Measurements from ENCODE around the gene PALLD.

PALLD gene

GRCh38 chr4:168843635-168844034 is 346.8 kb downstream of the PALLD start:
- Histone ChIP-seq H3K36me3 (replicated peaks; ENCODE audit: insufficient read depth, low read length) (no peaks in the 10 kb centered on the region), H3K4me2 (ENCODE audit: low read depth, low read length) (no peak overlapping the region), H3K27me3 (replicated peaks; ENCODE audit: insufficient read depth, low read length) (no peaks in the 10 kb centered on the region), H3K9ac (ENCODE audit: low read length) (no peak overlapping the region), H4K20me1 (ENCODE audit: insufficient read depth, low read length) (no peaks in the 10 kb centered on the region), H3K9me3 (replicated peaks; ENCODE audit: insufficient read depth, low read length) (no peaks in the 10 kb centered on the region), H2AFZ (ENCODE audit: low read length) (no peak overlapping the region), H3K27ac (ENCODE audit: low read length) (no peak overlapping the region), H3K9me2 (replicated peaks; ENCODE audit: insufficient read depth, low read length) (no peaks in the 10 kb centered on the region), H3K4me1 (ENCODE audit: low read length) (peaks cover 25% of the 10 kb centered on the region), H3F3A (ENCODE audit: insufficient read depth, low read length) (no peaks in the 10 kb centered on the region), H3K79me2 (ENCODE audit: low read length) (peaks cover 9% of the 10 kb centered on the region; the same call in 1 of the 2 replicates), H3K4me3 (ENCODE audit: low read length) (no peak overlapping the region)
- TF ChIP-seq CTCF (IDR thresholded peaks at IDR 0.05; ENCODE audit: low read length) = no peak
- no peak for TF ChIP-seq EZH2 (optimal IDR thresholded peaks at IDR 0.05; ENCODE audit: low read depth, low read length)
- no peak for TF ChIP-seq EZH2phosphoT487 (IDR thresholded peaks at IDR 0.05; ENCODE audit: low read length)
- DNase-seq = no peak

- Histone ChIP-seq H3K27ac (ENCODE audit: low read length) (no peak overlapping the region), H3K9me2 (replicated peaks; ENCODE audit: insufficient read depth, low read length) (no peaks in the 10 kb centered on the region), H3K4me1 (ENCODE audit: low read length) (peaks cover 26% of the 10 kb centered on the region), H3K27me3 (replicated peaks; ENCODE audit: insufficient read depth, low read length) (no peaks in the 10 kb centered on the region), H3K9ac (ENCODE audit: low read length) (no peak overlapping the region), H2AFZ (ENCODE audit: low read length) (no peak overlapping the region), H3K79me2 (ENCODE audit: low read length) (peaks cover 9% of the 10 kb centered on the region; the same call in 1 of the 2 replicates), H3F3A (ENCODE audit: insufficient read depth, low read length) (no peaks in the 10 kb centered on the region), H3K4me3 (ENCODE audit: low read length) (no peak overlapping the region), H4K20me1 (ENCODE audit: insufficient read depth, low read length) (no peaks in the 10 kb centered on the region), H3K36me3 (replicated peaks; ENCODE audit: insufficient read depth, low read length) (no peaks in the 10 kb centered on the region), H3K4me2 (ENCODE audit: low read depth, low read length) (no peak overlapping the region), H3K9me3 (replicated peaks; ENCODE audit: insufficient read depth, low read length) (no peaks in the 10 kb centered on the region)
- DNase-seq = no peak
- TF ChIP-seq CTCF (IDR thresholded peaks at IDR 0.05; ENCODE audit: low read length) = no peak
- TF ChIP-seq EZH2 (optimal IDR thresholded peaks at IDR 0.05; ENCODE audit: low read depth, low read length) = no peak
- TF ChIP-seq EZH2phosphoT487 (IDR thresholded peaks at IDR 0.05; ENCODE audit: low read length) = no peak
Measured at GRCh38 chr4:168844353-168845049, 347.6 kb downstream of the PALLD start.

- Histone ChIP-seq H3F3A (ENCODE audit: insufficient read depth, low read length) (no peaks in the 10 kb centered on the region), H3K4me3 (ENCODE audit: low read length) (no peak overlapping the region), H3K27me3 (replicated peaks; ENCODE audit: insufficient read depth, low read length) (no peaks in the 10 kb centered on the region), H3K9me2 (replicated peaks; ENCODE audit: insufficient read depth, low read length) (no peaks in the 10 kb centered on the region), H3K79me2 (ENCODE audit: low read length) (peaks cover 9% of the 10 kb centered on the region; the same call in 1 of the 2 replicates), H3K9ac (ENCODE audit: low read length) (no peak overlapping the region), H3K4me1 (ENCODE audit: low read length) (peaks cover 18% of the 10 kb centered on the region), H4K20me1 (ENCODE audit: insufficient read depth, low read length) (no peaks in the 10 kb centered on the region), H3K27ac (ENCODE audit: low read length) (no peak overlapping the region), H2AFZ (ENCODE audit: low read length) (no peak overlapping the region), H3K9me3 (replicated peaks; ENCODE audit: insufficient read depth, low read length) (no peaks in the 10 kb centered on the region), H3K4me2 (ENCODE audit: low read depth, low read length) (no peak overlapping the region), H3K36me3 (replicated peaks; ENCODE audit: insufficient read depth, low read length) (no peaks in the 10 kb centered on the region)
- TF ChIP-seq CTCF (IDR thresholded peaks at IDR 0.05; ENCODE audit: low read length) (no peak), EZH2phosphoT487 (IDR thresholded peaks at IDR 0.05; ENCODE audit: low read length) (no peak), EZH2 (optimal IDR thresholded peaks at IDR 0.05; ENCODE audit: low read depth, low read length) (no peak)
- no peak for DNase-seq
Measured at GRCh38 chr4:168845897-168846296, 349.0 kb downstream of the PALLD start.
